Pons (tissue), 1 donor: ENCODE data around the gene CYGB.
"Not testable (repeated sequence)": the region's sequence is repeated elsewhere in the genome, so short reads cannot be mapped to it uniquely, and the experiment has no call there.

Experiments
- DNase-seq: peaks from one replicate; pipeline ENCODE4 v3.0.0-alpha.2; 2016; ENCODE audit warnings: low spot score

Gene CYGB

DNA sequence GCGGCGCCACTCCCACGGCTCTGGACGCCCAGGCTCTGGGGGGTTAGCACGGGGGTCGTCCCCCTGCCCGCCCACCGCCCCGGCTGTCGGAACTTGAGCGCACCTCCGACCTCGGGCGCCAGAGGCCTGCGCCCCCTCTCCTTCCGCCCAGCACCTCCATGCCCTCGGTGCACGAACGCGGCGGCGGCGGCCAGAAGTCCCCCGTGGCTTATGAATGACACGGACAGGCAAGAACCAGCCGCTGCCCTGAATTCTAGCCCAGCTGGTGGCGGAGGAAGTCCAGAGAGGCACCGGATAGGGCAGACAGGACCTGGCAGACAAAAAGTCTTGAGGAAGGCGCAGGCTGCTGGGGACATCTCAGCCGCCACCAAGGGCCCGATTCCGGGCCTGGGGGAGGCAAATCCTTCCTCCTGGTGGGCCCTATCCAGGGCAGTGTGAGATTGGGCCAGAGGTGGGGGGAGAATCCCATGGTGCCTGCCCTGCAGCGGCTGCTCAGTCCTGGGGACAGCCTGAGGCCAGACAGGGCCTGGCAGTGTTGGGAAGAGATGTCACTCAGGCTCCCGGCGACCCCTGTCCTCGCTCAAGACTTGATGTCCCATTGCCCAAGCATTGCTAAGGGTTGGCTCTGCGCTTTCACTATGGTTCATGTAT, 897 bp upstream of the CYGB start:
- no peak for DNase-seq

DNA sequence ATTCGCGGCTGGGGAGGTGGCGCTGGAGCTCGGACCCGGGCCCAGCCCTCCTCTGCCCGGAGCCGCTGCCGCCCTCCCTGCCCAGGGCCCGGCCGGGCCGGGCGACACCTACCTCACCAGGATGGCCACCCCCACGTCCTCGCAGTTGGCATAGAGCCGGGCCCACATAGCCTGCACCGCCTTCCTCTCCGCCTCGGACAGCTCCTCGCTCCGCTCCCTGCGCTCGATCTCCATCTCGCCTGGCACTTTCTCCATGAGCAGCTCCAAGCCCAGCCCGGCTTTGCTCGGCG, 276 bp downstream of the CYGB start:
- no peak for DNase-seq

DNA sequence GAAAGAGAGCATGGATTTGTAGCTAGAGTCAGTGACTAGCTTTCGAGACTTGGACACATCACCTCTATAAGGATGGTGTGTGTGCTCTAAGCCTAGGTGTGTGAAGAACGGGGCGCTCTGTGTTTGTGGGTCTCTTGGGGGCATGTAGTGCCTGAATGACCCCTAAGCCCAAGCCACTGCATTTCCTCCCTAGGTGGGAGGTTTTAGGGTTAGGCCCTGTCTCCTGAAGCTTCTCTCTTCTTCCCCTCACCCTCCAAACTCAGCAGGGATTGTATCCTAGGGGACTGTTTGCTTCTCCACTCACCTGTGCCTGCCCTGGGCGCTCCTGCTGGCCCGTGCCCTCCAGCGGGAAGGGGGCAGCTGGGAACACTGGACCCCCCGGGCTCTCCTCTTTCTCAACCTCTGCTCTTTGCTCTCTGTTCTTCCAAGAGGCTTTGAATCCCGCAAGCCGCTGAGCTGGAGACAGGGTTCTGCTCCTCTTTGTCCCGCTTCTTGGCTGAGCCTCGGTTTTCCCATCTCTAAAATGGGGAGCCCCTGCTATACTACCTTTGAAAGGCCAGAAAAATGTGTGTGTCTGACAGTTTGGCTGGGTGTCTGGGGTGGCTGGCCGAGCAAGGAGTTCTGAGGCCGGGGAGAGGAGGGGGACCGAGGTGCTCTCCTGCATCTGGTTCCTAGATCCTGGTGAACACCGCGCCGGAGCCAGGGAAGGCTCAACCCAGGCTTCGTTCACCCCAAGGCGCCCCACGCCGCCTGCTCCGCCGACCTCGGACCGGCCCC, 810 bp downstream of the CYGB start:
- DNase-seq = no peak

DNA sequence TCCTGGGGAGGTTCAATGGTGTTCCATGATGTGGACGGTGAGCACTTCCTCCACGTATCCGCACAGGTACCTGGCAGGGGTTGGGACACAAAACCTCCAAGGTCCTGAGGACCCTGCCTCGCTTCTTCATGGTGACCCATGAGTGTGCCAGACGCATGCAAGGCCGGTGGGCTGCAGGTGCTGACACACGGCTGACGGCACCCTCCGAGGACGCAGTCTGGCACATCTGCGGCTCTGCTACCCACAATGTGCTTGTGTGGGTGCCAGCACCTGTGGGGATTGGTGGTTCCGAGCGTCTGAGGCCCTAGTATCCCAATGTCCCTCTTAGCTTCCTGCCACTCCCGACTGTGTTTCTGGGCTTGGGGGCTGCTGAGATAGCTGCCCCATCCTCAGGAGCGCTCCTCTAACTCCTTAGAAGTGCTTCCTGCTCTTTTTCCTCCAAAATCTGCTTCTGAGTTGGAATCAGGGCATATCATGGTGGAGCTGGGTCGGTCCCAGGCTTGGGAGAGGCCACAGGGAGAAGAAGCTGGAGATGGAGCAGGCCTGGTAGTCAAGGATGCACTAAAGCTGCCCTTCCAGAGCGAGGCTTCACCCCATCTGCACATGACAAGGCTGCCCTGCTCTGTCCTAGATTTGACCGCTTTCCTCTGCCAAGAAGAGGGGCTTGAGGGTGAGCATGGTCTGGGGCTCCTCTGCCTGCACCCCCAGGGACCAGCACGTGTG, 1.6 kb downstream of the CYGB start:
- no peak for DNase-seq

DNA sequence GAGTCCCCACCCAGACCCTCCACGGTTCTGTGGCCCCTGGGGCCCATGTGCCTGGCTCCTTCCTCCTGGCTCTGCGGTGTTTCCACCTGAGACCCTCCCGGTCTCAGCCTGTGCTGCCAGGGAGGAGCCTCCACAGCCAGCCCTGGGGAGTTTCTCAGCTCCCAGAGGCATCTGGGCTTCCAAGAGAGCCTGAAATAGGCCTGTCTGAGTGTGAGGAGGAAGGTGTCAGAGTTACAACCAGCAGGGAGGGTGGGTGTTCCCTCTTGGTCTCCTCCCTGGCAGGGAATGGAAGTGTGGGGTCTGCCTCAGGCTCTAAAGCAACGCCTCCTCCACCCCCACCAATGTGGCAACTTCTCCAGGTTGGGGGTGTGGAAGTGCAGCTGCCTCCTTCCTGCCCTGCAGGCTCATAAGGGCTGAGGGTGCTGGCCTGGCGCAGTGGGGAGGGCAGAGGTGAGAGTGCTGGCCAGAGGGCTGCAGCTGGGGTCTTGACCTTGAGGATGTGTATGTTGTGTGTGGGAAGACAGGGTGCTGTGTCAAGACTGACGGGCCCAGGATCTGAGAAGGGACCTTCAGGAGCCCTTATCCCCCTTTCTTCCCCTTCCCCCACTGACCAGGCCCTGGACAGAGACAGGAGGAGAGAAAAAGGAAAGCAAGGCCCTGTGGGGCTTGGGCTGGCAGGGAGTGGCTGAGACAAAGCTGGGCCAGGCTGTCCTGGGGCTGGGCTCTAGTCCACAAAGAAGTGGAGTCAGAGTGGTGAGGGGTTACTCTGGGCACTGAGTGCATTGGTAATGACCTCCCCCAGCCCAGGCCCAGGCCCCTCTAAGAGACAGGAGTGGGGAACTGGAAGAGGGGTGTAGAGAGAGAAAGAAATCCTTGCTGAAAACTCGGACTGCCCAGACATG, 2.4 kb downstream of the CYGB start:
- no peak for DNase-seq

DNA sequence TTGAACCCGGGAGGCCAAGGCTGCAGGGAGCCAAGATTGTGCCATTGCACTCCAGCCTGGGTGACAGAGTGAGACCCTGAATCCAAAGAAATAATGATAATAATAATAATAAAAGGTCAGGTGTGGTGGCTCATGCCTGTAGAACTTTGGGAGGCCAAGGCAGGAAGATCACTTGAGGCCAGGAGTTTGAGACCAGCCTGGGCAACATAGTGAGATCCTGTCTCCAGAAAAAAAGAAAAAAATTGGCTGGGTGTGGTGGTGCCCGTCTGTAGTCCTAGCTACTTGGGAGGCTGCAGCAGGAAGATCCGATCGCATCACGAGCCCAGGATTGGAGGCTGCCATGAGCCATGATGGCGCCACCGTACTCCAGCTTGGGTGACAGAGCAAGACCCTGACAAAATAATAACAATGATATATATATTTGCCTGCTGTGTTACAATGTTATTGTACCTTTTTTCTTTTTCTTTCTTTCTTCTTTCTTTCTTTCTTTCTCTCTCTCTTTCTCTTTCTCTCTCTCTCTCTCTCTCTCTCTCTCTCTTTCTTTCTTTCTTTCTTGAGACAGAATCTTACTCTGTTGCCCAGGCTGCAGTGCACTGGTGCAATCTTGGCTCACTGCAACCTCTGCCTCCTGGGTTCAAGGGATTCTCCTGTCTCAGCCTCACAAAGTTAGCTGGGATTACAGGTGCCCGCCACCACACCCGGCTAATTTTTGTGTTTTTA, 3.7 kb downstream of the CYGB start:
- not testable (repeated sequence) for DNase-seq

DNA sequence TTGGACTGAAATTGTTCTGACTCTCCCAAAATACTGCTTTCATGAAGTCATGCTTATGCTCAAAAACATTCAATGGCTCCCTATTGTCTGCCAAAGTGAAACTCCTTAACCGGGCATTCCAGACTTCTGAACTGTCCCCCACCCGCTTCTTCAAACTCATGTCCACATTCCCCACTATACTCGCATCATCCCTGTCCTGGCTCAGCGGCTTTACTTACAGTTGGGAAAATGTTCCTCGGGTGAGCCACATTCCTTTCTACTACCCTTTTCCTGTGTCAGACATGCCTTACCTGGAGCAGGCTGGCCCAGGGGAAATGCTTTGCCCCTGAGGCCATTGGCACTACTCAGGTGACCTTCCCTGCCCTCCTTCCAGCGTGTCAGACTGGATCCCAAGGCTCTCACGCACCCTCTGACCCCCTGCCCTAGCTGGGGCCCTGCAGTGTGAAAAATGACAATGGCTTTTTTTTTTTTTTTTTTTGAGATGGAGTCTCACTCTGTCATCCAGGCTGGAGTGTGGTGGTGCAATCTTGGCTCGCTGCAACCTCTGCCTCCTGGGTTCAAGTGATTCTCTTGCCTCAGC, 5.3 kb downstream of the CYGB start:
- DNase-seq = no peak

DNA sequence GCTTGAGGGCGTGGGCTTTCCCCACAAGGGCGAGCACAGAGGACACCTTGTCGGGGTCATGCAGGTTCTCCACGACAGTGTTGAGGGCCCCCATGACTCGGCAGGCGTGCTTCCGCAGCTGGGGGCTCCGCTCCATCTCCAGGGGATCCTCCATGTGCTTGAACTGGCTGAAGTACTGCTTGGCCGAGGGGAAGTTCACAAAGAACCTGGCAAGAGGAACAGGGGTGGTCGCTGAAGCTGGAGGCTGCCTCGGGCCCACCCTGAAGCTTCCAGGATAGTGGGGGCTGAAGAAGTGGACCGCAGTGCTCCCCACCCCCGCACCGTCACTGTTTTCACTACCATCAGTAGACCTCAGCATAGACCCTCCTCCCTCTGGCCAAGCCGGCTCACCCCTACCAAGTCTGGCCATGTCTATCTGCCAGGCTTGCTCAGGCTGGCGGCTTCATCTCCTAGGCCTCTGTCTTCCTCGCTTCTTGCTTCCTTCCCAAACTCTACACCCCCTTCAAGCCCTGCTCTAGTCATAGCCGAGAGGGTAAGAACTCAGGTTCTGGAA, 5.9 kb downstream of the CYGB start:
- DNase-seq = no peak

DNA sequence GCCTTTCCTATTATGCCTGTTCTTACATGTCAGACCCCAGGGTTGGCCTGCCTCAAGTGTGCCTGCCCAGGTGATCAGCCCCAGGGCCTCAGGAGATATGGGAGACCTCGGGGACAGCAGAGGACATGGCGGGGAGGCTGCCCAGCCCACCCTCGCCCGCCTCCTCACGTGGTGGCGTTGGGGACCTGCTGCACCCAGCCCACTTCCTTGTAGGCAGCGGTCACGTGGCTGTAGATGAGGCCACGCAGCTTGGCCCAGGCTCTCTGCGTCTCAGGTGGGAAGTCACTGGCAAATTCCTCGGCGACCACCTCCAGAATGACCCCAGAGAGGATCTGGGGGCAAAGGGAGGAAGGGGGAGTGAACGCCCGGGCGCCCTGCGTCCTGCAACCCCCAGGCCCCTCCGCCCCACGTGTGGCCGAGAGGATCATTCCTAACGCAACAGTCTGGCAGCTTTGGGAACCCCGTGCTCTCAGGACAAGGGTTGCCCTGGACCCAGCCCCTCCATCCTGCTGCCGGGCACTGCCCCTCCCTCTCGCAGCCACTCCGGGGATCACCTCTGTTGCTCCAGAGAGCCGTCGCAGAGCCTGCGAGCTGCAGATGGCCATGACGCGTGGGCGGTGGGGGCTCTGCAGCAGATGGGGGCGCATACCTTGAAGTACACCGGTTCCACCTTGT, 6.6 kb downstream of the CYGB start:
- DNase-seq = no peak

DNA sequence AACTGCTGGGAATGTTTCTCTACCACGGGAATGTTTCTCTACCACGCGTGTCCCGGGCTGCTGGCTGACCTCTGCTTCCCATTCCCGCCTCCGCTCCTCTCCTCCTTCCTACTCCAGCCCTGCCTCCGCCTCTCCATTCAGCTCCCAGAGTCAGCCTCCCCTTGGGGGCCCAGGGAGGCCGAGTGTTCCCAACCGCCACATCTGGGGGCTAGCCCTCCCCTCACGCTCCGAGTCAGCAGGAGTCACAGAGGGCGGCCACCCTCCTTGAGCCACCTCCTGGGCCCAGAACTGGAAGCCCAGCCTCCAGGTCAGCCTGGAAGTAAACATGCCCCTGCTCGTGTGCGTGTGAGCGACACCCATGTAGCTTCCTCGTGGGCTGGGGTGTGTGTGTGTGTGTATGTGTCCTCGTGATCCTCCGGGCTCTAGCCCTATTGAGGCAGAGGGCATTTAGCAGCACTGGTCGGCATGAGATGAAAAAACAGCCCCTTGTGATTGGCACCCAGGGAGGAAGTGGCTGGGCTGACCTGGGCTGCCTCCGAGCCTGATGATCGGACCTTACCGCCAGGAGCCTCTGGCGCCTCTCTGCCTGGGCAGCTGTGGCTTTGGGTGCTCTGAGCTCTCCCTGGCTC, 7.3 kb downstream of the CYGB start:
- no peak for DNase-seq

DNA sequence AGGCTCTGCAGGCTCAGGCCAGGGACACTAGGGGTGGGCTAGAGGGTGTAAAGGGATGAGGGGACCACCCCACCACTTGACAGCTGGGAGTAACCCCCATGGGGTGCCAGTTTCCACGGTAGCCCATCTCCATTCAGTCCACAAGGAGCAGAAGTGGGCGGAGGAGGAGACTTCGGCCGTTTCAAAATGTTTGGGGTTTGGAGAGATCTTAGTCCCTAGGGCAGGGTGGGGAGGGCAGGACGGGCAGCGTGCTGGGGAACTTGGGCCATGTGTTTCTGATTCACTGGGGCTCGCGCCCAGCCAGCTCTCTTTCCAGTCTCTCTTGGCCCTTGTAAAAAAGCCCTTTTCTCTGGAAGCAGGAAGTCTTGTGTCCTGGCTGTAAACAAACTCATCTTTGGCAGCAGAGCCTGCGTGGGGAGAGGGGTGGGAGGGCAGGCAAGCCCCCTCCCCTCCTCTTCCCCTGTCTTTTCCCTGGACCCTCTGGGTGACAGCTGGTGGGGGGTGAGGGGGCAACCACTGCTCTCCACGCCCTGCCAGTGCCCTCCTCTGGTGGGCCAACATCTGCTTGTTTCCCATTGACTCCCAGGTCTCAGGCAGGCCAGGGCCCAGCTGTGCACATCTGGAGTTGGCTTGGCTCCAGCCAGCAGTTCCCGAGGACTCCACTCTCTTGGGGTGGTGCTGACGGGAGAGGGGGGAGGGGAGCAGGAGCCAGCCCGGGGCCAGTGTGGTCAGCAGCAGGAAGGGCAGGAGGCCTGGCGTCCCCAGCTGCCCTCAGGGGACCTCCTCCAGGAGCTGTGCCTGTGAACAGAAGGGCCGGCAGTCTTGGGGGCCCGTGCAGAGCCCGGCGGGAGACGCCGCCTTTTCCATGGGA, 8.1 kb downstream of the CYGB start:
- DNase-seq = peak; percentile 82

DNA sequence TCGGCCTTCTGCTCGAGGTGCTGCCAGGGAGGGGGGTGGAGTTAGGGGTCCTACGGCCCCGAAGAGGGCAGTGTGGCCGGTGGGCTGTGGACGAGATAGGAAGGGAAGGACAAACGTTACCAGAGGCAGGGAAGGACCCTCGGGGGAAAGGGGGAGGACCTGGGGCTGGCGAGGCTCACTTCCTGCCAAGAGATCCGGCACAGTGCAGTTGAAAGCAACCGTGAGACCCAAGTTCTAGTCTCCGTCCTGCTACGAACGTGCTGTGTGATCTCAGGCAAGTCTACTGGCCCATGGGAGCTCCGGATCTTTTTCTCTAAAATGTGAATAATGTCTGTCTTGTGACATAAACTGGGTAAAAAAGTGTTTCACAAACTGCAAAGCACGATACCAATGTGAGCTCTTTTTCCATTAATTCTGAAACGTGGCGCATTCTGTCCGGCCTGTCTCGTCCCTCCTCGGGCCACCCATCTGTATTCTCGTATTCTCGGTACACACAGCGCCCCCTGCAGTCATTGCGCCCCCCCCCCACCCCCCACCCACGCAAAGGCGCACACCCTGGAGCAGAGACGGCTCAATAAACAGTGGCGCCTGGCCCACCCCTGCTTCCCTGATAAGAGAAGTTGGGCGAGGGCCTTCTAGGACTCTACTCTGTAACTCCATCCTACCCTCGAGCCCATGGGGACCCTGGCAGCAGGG, 8.8 kb downstream of the CYGB start:
- no peak for DNase-seq

DNA sequence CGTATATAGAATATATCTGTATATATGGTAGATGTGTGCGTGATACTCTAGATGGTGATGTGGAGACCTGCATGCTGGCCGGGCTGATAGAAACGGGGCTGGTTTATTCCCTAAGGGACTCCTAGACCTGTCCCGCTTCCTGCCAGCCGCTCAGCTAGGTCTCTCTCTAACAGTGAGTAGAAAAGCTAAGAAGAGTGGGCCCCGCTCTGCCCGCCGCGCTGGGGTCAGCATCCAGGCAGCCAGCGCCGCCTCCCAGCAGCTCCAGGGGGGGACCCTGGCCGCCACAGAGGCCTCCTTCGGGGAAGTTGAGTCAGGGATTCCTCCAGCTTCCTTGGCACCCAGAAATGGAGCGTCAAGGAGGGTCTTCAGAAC, 9.4 kb downstream of the CYGB start:
- DNase-seq = no peak

DNA sequence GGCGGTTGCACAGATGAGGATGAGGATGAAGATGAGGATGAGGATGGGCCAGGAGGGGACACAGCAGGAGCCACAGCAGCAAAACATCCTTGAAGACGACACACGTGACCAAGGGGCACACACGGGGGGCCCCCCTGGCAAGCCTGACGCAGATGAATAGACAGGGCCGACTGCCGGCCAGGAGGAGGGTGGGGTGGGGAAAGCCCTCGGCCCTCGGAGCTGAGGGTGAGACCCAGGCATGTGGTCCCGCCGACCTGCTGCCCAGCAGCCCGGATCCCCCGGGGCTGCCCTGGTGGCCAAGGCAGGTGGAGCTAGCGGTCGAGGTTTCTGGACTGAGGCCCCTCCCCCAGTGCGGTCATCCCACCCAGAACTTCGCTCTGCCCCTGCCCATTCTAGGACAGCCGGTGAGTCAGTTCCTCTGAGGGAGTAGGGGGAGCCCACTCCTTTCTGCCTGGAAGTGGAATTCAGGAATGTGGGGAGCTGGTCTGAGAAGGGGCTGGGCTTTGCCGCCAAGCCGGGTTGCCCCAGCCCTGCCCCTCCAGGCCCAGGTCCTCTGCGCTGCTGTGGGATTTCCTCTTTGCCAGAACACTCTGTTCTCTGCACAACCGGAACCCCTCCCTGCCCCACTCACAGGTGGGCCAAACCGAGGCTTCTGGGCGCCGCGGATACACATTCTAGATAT, 9.9 kb downstream of the CYGB start:
- DNase-seq = no peak

DNA sequence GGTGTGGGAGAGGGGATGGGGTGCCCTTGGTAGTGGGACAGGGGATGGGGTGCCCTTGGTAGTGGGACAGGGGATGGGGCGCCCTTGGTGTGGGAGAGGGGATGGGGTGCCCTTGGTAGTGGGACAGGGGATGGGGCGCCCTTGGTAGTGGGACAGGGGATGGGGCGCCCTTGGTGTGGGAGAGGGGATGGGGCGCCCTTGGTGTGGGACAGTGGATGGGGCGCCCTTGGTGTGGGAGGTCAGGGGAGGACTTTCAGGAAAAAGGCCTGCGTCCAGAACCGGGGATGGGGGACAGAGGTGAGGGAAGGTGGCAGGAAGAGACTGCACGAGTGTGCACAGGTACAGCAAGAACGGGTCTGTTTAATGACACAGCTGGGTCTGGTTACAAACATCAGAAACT, 10.5 kb downstream of the CYGB start:
- not testable (repeated sequence) for DNase-seq

DNA sequence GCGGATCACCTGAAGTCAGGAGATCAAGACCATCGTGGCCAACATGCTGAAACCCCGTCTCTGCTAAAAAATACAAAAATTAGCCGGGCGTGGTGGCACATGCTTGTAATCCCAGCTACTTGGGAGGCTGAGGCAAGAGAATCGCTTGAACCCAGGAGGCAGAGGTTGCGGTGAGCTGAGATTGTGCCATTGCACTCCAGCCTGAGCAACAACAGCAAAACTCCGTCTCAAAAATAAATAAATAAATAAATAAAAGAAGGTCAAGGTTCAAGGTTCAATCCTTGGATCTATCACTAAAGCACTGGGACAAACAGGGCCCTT, 12.0 kb downstream of the CYGB start:
- DNase-seq = not testable (repeated sequence)

DNA sequence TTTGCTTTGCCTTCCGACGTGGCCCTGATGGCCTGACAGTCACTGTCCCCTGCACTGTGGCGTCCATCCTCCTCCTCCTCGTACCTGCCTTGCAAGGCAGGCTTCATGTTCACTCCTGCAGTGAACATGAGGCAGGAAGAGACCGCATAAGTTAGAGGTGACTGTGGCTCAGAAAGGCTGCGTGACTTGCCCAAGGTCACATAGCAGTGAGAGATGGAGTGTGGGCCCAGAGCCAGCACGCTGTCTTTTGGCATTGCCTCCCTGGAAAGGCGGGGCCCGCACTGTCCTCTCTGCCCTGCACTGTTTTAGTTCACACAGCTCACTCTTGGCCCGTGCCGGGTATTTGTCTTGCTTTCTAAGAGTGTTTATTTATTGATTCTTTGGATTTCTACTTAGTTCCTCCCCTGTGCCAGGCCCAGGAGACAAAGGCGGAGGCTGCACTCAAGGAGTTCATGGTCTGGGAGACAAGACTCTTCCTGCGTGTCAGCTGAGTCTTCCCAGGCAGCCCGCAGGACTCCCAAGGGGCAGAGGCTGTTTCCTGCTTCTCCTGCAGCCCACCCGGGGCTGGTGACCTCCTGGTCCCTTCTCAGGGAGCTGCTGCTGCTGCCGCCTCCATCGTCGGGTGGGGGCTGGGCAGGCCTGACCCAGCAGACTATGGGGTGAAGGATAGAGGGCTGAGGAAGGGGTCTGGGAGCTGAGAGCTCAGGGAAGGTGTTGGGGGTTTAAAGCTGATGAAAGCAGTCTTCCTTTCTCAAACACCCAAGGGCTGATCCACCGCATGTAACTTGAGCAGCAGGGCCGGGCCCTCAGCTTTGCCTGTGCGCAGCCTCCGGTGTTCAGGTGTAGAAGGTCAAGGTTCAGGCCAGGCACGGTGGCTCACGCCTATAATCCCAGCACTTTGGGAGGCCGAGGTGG, 12.7 kb downstream of the CYGB start:
- DNase-seq = no peak
